Ishikawa (cell line): ENCODE measurements around the gene UNC13A.

ENCODE experiments used
- CEBPB ChIP-seq: IDR thresholded peaks from 2 replicates; pipeline ENCODE4 v1.6.1; 2012
- CREB1 ChIP-seq: IDR thresholded peaks from 2 replicates; pipeline ENCODE4 v1.6.1; 2012; ENCODE audit warnings: low read depth
- EGR1 ChIP-seq: IDR thresholded peaks from 2 replicates; pipeline ENCODE4 v1.6.1; 2012
- EP300 ChIP-seq: IDR thresholded peaks from 2 replicates; pipeline ENCODE4 v1.6.1; 2012; ENCODE audit warnings: borderline replicate concordance
- FOXM1 ChIP-seq: IDR thresholded peaks from 2 replicates; pipeline ENCODE4 v1.6.1; 2012; ENCODE audit warnings: low read depth, borderline replicate concordance
- MAX ChIP-seq: IDR thresholded peaks from 2 replicates; pipeline ENCODE4 v1.6.1; 2012
- NFIC ChIP-seq: IDR thresholded peaks from 2 replicates; pipeline ENCODE4 v1.6.1; 2012
- RAD21 ChIP-seq: IDR thresholded peaks from 2 replicates; pipeline ENCODE4 v1.6.1; 2012; ENCODE audit warnings: low read depth
- REST ChIP-seq: IDR thresholded peaks from 2 replicates; pipeline ENCODE4 v1.6.1; 2012; ENCODE audit warnings: low read depth, mild to moderate bottlenecking
- TAF1 ChIP-seq: IDR thresholded peaks from 2 replicates; pipeline ENCODE4 v1.6.1; 2012; ENCODE audit warnings: low read depth, mild to moderate bottlenecking
- TCF12 ChIP-seq: IDR thresholded peaks from 2 replicates; pipeline ENCODE4 v1.6.1; 2012; ENCODE audit warnings: low read depth
- TEAD4 ChIP-seq: IDR thresholded peaks from 2 replicates; pipeline ENCODE4 v1.6.1; 2012
- YY1 ChIP-seq: IDR thresholded peaks from 2 replicates; pipeline ENCODE4 v1.6.1; 2012; ENCODE audit warnings: low read depth
- ZBTB7A ChIP-seq: IDR thresholded peaks from 2 replicates; pipeline ENCODE4 v1.6.1; 2012; ENCODE audit warnings: low read depth
- TF ChIP-seq, protein P1 (sequence below): IDR thresholded peaks from 2 replicates; pipeline ENCODE4 v1.6.1; 2012

The UNC13A gene

GRCh38 chr19:17679526-17680229 is 8.5 kb downstream of the UNC13A start:
- no peak for TF ChIP-seq EGR1
- no peak for TF ChIP-seq YY1
- no peak; the same call in 1 of the 2 replicates for TF ChIP-seq ZBTB7A
- no peak for TF ChIP-seq CREB1
- no peak for TF ChIP-seq FOXM1
- TF ChIP-seq REST, result no peak
- TF ChIP-seq NFIC, result no peak
- no peak for TF ChIP-seq MAX
- TF ChIP-seq RAD21, result no peak
- no peak for TF ChIP-seq TAF1
- TF ChIP-seq TCF12, result no peak

GRCh38 chr19:17678836-17679235 is 9.3 kb downstream of the UNC13A start:
- no peak for TF ChIP-seq CREB1
- TF ChIP-seq TAF1, result no peak
- TF ChIP-seq ZBTB7A, result no peak
- TF ChIP-seq CEBPB, result no peak
- no peak for TF ChIP-seq EGR1
- no peak for TF ChIP-seq YY1
- TF ChIP-seq EP300, result no peak
- no peak for TF ChIP-seq NFIC
- no peak for TF ChIP-seq TEAD4
- TF ChIP-seq, protein P1, sequence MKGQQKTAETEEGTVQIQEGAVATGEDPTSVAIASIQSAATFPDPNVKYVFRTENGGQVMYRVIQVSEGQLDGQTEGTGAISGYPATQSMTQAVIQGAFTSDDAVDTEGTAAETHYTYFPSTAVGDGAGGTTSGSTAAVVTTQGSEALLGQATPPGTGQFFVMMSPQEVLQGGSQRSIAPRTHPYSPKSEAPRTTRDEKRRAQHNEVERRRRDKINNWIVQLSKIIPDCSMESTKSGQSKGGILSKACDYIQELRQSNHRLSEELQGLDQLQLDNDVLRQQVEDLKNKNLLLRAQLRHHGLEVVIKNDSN, result no peak
- no peak for TF ChIP-seq MAX
- TF ChIP-seq REST, result no peak
- no peak for TF ChIP-seq TCF12
- TF ChIP-seq FOXM1, result no peak
- no peak for TF ChIP-seq RAD21

- TF ChIP-seq EGR1, result no peak
- peak; percentile 67 for TF ChIP-seq RAD21
Observed at GRCh38 chr19:17677002-17677401, 11.2 kb downstream of the UNC13A start.

DNA sequence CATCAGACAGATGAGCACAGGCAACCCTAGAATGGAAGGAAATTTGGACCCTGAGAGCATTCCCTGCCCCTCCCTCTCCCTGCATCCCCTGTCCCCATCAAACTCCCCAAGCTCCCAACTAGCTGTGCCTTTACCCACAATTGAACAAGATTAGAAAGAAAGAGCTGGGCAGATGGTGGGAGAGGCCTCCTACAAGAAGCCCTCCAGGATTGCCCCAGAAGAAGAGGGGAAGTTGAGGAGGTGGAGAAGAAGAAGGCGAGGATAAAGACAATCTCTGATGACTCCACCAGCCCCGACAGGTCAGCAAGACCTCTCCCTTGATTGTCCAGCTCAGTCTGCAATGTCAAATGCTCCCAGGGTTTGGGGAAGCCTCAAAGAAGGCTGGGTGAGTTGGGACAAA is 11.9 kb downstream of the UNC13A start:
- TF ChIP-seq FOXM1, result no peak
- TF ChIP-seq EGR1, result no peak

GRCh38 chr19:17673937-17674799 is 14.0 kb downstream of the UNC13A start:
- TF ChIP-seq, protein P1, result no peak
- no peak for TF ChIP-seq EP300
- no peak for TF ChIP-seq MAX
- no peak for TF ChIP-seq FOXM1
- no peak for TF ChIP-seq EGR1
- TF ChIP-seq CREB1, result no peak
- no peak for TF ChIP-seq CEBPB
- no peak for TF ChIP-seq YY1

GRCh38 chr19:17671906-17672305 is 16.2 kb downstream of the UNC13A start:
- no peak for TF ChIP-seq REST
- TF ChIP-seq CREB1, result no peak
- no peak for TF ChIP-seq TCF12
- no peak for TF ChIP-seq TAF1
- TF ChIP-seq ZBTB7A, result no peak
- no peak for TF ChIP-seq EP300
- peak; percentile 62; the same call in 1 of the 2 replicates for TF ChIP-seq YY1
- TF ChIP-seq, protein P1, result peak; percentile 96
- peak; percentile 41; the same call in 1 of the 2 replicates for TF ChIP-seq MAX
- no peak for TF ChIP-seq CEBPB
- no peak for TF ChIP-seq FOXM1
- TF ChIP-seq RAD21, result no peak
- no peak for TF ChIP-seq TEAD4
- TF ChIP-seq EGR1, result no peak
- TF ChIP-seq NFIC, result no peak
